Nephron (organoid): ENCODE measurements around the gene DCAF7.

Experiments used
- H3K27ac Mint-ChIP-seq, 3 experiments: 2 replicates each; pipeline ENCODE4 v1.8.0; 2020; ENCODE audit warnings: mixed read lengths in 3 of 3, mild to moderate bottlenecking in 2 of 3, moderate library complexity in 1 of 3
- H3K27me3 Mint-ChIP-seq: 2 replicates; pipeline ENCODE4 v1.8.0; 2021; ENCODE audit warnings: low read depth, mild to moderate bottlenecking, moderate library complexity, mixed read lengths
- H3K36me3 Mint-ChIP-seq: 2 replicates; pipeline ENCODE4 v1.8.0; 2020; ENCODE audit warnings: low read depth, mixed read lengths
- H3K4me1 Mint-ChIP-seq: 2 replicates; pipeline ENCODE4 v1.8.0; 2020; ENCODE audit warnings: mixed read lengths
- H3K4me3 Mint-ChIP-seq, 3 experiments: 2 replicates each; pipeline ENCODE4 v1.8.0; 2020; ENCODE audit warnings: mild to moderate bottlenecking in 3 of 3, mixed read lengths in 3 of 3, moderate library complexity in 2 of 3
- H3K9me3 Mint-ChIP-seq: 2 replicates; pipeline ENCODE4 v1.8.0; 2020; ENCODE audit warnings: mixed read lengths
- CTCF ChIP-seq, 3 experiments: fragments of 200-600 bp; sonication (generic); IDR thresholded peaks; one replicate each; pipeline ENCODE4 v1.5.0; 2021; ENCODE audit warnings: antibody characterized with exemption in 3 of 3; ENCODE audit not compliant: unreplicated experiment in 3 of 3

DCAF7 gene

GRCh38 chr17:63635290-63635689 is 85.0 kb downstream of the DCAF7 start:
- Mint-ChIP-seq H3K27ac (peak overlapping the region in 2 of 3 experiments; percentile 23 to 91), H3K36me3 (peaks cover 26% of the 10 kb centered on the region), H3K4me3 (no peak overlapping the region), H3K9me3 (no peaks in the 10 kb centered on the region), H3K27me3 (no peaks in the 10 kb centered on the region), H3K4me1 (peaks cover 17% of the 10 kb centered on the region)
- TF ChIP-seq CTCF (IDR thresholded peaks at IDR 0.05; ENCODE audit: unreplicated experiment in 3 of 3) = no peak

- Mint-ChIP-seq H3K27me3 (no peaks in the 10 kb centered on the region), H3K36me3 (peaks cover 26% of the 10 kb centered on the region), H3K4me1 (peaks cover 17% of the 10 kb centered on the region), H3K4me3 (no peak overlapping the region), H3K9me3 (no peaks in the 10 kb centered on the region), H3K27ac (peak overlapping the region in 2 of 3 experiments; percentile 23 to 91)
- TF ChIP-seq CTCF (IDR thresholded peaks at IDR 0.05; ENCODE audit: unreplicated experiment in 3 of 3) = no peak
Observed at GRCh38 chr17:63635787-63636186, 85.5 kb downstream of the DCAF7 start.

GRCh38 chr17:63639125-63639524 is 88.8 kb downstream of the DCAF7 start:
- no peak overlapping the region for H3K27ac Mint-ChIP-seq
- no peaks in the 10 kb centered on the region for H3K9me3 Mint-ChIP-seq
- no peak for TF ChIP-seq CTCF (IDR thresholded peaks at IDR 0.05; ENCODE audit: unreplicated experiment in 3 of 3)
- H3K4me1 Mint-ChIP-seq = peaks cover 9% of the 10 kb centered on the region
- H3K36me3 Mint-ChIP-seq = peaks cover 22% of the 10 kb centered on the region
- H3K4me3 Mint-ChIP-seq = no peak overlapping the region
- H3K27me3 Mint-ChIP-seq = no peaks in the 10 kb centered on the region

- H3K36me3 Mint-ChIP-seq = peaks cover 27% of the 10 kb centered on the region
- no peak overlapping the region for H3K27ac Mint-ChIP-seq
- peaks cover 5% of the 10 kb centered on the region for H3K4me1 Mint-ChIP-seq
- H3K9me3 Mint-ChIP-seq = no peaks in the 10 kb centered on the region
- no peaks in the 10 kb centered on the region for H3K27me3 Mint-ChIP-seq
- no peak overlapping the region for H3K4me3 Mint-ChIP-seq
- no peak for TF ChIP-seq CTCF (IDR thresholded peaks at IDR 0.05; ENCODE audit: unreplicated experiment in 3 of 3)
Observed at GRCh38 chr17:63640038-63640437, 89.8 kb downstream of the DCAF7 start.

GRCh38 chr17:63641692-63642448 is 91.6 kb downstream of the DCAF7 start:
- H3K4me3 Mint-ChIP-seq = no peak overlapping the region
- no peaks in the 10 kb centered on the region for H3K9me3 Mint-ChIP-seq
- H3K4me1 Mint-ChIP-seq = no peaks in the 10 kb centered on the region
- TF ChIP-seq CTCF (IDR thresholded peaks at IDR 0.05; ENCODE audit: unreplicated experiment in 3 of 3) = no peak
- no peaks in the 10 kb centered on the region for H3K27me3 Mint-ChIP-seq
- no peak overlapping the region for H3K27ac Mint-ChIP-seq
- peaks cover 20% of the 10 kb centered on the region for H3K36me3 Mint-ChIP-seq
